Measurements from ENCODE around the gene F2RL1.

DNA sequence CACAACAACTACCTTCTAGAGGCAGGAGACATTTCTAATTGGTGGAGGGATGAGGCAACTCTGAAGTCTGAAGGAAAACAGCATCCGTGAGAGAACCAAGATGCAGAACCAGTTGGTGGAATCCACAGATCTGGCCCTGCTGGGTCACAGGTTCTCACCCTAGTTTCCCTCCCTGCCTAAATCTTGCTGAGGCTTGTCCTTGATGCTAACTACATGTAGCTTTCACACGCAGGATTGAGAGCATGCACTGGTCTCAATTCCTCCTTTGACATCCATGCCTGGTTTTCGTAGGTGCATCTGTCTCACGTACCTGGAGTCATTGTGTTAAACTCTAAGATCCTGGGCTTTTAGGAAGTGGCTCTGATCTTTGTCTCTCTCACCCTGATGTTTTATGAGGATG, 9.7 kb upstream of the F2RL1 start:
- TF ChIP-seq, protein P1, sequence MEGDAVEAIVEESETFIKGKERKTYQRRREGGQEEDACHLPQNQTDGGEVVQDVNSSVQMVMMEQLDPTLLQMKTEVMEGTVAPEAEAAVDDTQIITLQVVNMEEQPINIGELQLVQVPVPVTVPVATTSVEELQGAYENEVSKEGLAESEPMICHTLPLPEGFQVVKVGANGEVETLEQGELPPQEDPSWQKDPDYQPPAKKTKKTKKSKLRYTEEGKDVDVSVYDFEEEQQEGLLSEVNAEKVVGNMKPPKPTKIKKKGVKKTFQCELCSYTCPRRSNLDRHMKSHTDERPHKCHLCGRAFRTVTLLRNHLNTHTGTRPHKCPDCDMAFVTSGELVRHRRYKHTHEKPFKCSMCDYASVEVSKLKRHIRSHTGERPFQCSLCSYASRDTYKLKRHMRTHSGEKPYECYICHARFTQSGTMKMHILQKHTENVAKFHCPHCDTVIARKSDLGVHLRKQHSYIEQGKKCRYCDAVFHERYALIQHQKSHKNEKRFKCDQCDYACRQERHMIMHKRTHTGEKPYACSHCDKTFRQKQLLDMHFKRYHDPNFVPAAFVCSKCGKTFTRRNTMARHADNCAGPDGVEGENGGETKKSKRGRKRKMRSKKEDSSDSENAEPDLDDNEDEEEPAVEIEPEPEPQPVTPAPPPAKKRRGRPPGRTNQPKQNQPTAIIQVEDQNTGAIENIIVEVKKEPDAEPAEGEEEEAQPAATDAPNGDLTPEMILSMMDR (IDR thresholded peaks at IDR 0.05; ENCODE audit: insufficient read depth, low read depth, low read length) = no peak
- TF ChIP-seq EZH2 (IDR thresholded peaks at IDR 0.05; ENCODE audit: insufficient read depth, low read length) = no peak
